Renal cortical epithelial cell (primary cell): ENCODE results near the gene PRKAA1. TPM values are rescaled to one million over a fixed set of nuclear protein-coding genes. Genes with fewer than 3 reads are reported as not detected.

Source experiments
- DNase-seq: peaks from one replicate; pipeline ENCODE4 v3.0.0-alpha.2; 2011; ENCODE audit warnings: low read depth
- total RNA-seq: library from RNA; depleted of rRNA; stranded (reverse); fragments of >200 nt; gene quantifications from 2 replicates; pipeline ENCODE4 v1.2.3, GENCODE V29; 2014

The PRKAA1 gene
- total RNA-seq, result 98.4 and 110 TPM in 2 replicates

DNA sequence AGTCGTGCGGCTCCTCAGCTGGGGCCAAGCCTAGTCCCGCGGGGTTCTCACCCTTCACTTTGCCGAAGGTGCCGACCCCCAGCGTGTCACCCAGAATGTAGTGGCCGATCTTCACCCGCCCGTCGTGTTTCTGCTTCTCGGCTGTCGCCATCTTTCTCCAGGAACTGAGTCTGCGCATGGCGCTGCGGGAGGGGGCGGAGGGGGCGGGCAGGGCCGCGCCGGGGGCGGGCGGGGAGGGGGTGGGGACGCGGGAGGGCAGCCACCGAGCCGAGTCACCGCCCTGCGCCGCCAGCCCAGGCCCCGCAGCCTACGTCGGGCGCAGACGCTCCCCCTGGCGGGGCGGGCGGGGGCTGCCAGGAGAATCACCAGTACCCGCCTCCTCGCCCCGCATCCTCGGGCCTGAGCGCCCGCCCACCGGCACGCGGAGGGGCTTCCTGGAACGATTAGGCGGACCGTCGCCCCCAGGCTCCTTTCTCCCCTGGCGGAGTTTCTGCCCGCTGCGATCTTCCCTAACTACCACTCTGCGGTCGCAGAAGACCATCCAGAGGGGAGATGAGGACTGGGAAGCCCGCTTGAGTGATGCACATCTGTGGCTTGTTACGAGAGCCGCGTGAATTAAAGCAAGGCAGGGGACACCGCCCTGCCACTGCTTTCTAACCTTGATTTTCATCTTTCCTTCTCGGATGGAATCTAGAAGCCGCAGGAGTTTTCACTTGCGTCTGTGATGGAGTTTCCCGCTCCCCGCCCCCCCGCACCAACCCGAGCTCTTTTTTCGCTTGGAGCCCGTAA lies at the start of gene PRKAA1:
Gene PRKAA1 (minus strand): TSS at position 363 of the 789 bp plus-strand sequence. CDS start 185 bp downstream, at position 178.
- DNase-seq, result peak; percentile 50

DNA sequence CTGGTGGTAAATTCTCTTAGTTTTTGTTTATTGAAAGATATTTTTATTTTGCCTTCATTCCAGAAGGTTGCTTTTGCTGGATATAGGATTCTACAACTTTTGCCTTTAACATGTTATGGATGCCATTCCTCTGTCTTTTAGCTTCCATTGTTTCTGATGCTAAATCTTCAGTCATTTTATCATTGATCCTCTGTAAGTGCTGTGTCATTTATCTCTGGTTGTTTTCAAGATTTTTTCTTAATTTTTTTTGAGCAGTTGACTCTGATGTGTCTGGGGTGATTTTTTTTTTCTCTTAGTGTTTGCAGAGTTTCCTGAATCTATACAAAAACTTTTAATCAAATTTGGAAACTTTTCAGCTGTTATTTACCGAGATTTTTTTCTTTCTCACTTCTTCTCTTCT lies 49.4 kb upstream of the PRKAA1 start:
- no peak for DNase-seq

DNA sequence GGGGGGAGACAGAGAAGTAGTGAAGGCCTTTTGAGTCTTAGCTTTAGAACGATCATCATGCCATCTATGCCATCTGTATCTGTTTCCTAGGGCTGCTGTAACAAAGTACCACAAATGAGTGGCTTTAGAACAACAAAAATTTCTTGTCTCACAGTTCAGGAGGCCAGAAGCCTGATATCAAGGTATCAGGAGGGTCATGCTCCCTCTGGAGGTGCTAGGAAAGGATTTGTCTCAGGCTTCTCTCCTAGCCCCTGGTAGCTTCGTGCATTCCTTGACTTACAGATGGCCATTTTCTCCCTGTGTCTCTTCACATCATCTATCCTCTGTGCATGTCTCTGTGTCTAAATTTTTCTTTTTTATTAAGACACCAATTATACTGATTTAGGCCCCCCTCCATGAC lies 48.2 kb upstream of the PRKAA1 start:
- DNase-seq, result no peak

DNA sequence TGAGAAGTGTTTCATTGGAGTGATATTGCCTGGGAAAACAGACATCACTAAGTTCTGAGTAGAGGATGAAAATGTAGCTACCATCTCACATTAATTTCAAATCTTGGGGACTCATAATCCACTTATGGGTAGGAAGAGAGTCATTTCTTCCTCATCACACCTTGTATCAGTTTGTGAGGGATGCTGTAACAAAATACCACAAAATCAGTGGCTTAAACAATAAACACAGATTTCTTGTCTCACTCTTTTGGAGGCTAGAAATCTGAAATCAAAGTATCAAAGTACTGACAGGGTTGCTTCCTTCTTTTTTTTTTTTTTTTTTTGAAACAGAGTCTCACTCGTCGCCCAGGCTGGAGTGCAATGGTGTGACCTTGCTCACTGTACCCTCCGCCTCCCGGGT lies 46.4 kb upstream of the PRKAA1 start:
- no peak for DNase-seq

DNA sequence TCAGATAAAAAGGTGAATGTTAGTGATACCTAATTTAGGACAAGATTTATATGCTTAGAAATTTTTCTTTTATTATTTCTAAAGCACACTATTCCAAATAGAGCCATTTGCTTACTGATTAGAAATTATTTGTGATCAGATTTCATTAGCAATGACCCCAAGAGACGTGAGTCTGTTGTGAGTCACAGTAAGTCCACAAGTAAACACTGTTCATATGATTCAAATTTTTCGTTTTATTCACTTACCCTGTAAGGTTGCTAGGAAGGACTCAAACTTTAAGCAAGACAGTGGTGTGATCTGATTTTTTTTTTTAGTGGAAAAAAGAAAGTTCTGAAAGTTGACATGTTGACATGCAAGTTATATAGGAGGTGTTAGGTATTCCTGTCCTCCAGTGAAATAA lies 44.2 kb upstream of the PRKAA1 start:
- DNase-seq, result peak; percentile 19

DNA sequence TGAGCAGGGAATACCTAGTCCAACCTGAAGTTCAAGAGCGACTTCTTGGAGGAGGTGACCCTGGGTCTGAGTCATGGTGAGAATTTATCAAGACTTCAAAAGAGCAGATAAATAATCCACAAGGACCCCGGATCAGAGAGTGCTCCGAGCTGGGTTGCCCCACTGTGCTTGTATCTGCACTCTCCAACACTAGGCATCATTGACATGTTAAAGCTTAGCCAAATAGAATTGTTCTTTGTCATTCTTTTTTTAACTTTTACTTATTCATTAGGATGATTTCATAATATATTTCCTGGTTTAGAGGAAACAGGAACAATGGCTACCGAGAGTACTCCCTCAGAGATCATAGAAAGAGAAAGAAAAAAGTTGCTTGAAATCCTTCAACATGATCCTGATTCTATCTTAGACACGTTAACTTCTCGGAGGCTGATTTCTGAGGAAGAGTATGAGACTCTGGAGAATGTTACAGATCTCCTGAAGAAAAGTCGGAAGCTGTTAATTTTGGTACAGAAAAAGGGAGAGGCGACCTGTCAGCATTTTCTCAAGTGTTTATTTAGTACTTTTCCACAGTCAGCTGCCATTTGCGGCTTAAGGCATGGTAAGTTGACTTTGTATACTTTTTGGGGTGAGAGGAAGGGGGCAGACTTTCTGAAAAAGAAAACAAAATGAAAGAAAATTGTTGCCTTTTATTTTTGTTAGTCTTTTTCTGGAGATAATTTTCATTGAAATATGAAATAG lies 43.1 kb upstream of the PRKAA1 start, which contains the start of gene CARD6:
Gene CARD6 (plus strand): TSS at position 300 of the 738 bp plus-strand sequence. CDS start 16 bp downstream, at position 316.
- DNase-seq, result peak; percentile 37

DNA sequence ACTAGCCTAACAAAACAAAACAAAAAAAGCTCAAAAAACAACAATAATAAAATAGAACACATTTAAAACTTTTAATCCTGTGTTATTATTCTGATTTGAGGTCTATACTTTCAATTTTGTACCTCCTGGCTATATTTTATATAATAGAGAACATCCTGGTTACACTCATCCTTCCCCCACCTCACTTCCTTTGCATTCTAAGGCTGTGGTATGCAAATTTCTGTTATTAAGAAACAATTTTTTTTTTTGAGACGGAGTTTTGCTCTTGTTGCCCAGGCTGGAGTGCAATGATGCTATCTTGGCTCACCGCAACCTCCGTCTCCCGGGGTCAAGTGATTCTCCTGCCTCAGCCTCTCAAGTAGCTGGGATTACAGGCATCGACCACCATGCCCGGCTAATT lies 39.9 kb upstream of the PRKAA1 start:
- no peak for DNase-seq

DNA sequence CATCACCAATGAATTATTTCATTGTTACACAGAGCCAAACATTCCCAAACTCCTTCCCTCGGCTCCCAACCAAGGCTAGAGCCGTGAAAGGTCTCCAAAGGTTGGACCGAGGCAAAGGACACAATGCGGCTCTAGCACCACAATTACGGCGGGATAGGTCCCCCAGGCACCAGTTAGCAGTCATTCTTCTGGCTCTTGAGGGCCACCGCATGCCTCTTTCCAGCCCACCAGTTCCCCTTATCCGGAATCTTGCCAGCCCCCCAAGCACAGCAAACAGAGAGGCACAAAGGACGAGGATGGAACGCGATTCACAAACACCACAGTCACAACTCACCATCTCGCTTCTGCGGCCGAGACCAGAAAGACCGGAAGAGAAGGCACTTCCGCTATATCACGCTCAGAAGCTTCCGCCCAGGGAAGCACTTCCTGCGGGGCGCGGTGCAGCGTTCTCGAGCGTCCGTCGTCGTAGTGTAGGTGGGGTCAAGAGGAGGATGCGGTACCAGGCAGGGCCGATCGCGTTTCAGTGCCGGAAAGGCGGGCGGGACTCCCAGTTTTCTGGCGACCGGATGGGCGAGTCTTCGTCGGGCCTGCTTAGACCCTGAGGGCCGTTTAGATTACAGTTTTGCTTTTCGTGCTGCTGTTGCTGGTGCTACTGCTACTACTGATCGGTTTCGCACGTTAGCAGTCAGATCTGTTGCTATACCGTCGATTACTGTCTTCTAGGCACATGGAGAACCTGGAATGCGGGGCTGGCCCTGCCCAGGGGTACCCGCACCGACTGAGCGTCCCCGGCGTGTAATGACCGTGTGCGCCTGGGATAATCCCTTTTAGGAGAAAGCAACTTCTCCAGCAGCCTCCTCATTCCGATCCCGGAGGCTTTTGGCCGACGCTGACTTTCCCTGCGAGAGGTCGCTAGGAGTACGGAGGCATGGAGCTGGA lies 36.9 kb upstream of the PRKAA1 start, which contains the start of gene RPL37:
Gene RPL37 (minus strand): TSS at position 374 of the 939 bp plus-strand sequence. CDS start 37 bp downstream, at position 337.
- DNase-seq, result peak; percentile 91

DNA sequence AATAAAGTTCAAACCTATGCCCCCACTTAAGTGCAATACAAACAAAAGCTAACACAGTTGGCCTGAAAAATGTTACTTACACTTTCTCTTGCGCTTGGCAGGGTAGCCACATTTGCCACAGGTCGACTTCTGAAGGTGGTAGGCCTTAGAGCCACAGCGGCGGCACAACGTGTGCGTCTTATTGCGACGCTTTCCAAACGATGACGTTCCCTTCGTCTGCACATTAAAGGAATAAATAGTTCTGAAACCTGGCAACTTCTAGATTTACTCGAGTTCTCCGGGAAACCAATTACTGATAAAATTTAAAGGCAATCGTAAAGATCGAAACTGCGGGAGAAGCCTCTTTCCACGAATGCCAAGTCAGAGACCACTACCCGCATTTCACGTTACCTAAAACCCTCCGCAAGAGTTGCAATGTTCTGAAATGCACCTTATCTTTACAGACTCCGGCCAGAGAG lies 36.2 kb upstream of the PRKAA1 start:
- peak; percentile 21 for DNase-seq

DNA sequence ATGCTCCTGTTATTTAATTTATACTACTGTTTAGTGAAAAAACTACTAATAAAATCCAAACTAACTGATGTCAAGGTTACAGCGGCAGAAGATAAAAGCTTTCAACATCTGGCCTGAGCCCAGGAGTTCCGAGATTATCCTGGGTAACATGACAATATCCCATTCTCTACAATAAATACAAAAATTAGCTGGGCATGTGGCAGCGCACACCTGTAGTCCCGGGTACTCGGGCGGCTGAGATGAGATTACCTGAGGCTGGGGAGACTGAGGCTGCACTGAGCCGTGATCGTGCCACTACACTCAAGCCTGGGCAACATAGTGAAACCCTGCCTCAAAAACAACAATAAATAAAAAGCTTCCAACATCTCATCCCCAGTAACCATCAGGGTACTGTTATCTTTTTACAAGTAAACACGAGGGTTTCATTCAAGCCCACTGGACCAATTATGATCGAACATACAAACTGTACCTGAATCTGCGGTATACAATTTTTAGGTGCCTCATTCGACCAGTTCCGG lies 35.6 kb upstream of the PRKAA1 start:
- DNase-seq, result no peak

DNA sequence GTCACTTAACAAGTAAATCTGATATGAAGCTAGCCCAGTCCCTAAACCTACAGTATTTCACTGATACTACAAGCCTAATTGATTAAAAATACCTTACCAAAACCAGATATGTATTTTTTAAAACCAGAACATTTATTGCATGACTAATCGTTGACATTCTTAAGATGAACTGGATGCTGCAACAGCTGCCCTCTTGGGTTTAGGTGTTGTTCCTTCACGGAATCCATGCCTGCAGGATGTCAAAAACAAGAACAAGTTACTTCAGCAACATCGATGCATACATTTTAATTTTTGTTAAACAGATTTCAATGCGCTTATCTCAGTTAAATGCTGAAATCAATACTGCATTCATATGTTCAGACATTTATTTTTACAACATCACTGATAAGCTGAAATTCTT lies 34.2 kb upstream of the PRKAA1 start:
- no peak for DNase-seq

DNA sequence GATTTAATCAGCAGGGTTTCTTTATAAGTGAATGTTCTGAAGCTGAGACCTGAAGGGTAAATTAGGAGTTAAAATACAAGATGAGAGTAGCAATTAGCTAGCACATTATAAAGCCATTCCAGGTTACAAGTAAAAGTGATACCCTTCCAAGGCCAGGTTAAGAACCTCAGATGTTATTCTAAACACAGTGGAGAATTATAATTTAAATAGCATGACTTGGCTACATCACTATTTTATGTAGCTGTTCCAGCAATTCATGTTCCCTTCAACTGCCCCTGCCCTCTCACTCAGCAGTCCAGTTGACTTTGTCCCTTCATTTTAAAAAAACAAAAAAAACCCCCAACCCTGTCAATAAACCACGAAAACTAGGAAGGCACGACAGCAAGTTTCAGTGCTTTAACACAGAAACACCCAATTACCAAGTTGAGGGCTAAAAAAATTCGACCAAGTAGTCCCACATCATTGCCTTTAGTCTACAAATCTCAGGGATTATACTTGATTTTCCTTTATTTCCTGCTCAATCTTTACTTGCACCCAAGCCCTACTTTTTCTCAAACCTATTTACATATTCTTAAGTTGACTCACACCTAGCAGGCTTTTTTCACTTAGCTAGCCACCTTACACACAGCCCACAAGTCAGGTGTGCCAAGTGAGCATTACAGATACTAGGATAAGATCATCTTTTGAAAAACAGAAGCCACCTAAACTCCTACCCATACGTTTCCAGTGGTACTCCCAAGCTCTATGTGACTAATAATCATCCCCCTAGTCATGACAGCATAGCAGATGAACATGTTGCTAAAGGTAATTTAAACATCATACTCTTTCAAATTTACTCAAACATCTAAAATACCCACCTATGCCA lies 33.4 kb upstream of the PRKAA1 start:
- DNase-seq, result peak; percentile 18

DNA sequence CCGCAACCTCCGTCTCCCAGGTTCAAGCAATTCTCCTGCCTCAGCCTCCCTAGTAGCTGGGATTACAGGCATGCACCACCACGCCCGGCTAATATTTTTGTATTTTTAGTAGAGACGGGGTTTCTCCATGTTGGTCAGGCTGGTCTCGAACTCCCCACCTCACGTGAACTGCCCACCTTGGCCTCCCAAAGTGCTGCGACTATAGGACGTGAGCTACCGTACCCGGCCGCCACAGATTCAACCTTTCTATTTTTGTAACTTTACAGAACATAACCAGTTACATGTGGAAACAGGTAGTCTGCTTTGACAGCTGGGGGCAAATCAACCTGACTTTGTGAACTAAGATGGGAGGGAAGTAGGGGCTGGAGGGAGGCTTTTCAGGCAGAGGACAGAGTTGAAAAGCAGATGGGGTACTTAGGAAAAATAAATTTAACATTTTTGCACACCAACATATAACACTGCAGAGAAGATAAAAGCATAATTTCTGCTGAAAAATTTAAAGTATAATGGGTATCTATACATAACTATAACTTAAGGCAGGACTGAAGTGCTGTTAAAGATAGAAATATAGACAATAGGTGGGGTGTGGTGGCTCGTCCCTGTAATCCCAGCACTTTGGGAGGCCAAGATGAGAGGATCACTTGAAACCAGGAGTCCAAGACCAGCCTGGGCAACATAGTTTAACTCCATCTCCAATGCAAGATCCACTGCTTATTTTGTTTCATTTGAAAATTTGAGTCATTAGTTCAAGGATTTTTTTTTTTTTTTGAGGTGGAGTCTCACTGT lies 31.8 kb upstream of the PRKAA1 start:
- DNase-seq, result no peak

DNA sequence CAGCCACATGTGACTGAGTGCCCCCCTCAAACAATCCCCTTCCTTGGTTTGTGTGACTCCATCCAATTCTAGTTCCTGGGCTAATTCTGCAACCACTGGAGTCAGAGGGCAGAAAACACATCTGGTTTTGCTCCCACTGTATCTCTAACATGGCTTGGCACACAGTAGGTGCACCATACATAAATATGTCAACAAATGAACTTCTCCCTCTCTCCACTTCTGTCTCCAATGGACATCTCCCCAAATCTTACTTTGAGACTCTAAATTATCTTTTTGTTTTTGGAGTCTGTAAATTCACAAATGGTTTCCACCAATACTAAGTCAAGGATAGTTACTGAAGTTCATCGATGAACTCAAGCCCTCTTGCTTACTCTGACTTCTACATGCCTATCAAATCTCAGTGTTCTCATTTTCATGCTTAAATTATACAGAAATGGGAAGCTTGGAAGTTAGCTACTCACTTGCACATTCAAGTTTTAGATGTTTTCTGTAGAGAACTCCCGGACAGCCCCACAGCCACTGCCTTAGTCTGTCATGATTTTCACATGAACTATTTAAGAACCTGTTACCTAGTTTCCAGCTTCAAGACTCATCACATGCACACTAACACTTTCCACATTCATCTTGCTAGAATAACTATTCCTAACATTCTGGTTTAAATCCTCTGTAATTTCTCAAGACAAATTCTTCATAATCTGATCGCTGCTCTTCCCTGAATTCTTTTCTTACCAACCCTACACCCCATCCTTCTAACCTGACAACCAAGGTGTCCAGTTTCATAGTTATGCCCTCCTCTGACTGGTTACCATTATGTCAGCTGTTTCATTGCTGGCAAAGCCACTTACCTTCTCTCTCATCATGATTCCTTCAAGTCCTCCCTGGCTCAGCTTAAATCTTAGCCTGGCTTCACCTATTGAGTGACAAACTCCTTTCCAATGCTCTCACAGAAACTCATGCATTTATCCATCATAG lies 30.8 kb upstream of the PRKAA1 start:
- no peak for DNase-seq

DNA sequence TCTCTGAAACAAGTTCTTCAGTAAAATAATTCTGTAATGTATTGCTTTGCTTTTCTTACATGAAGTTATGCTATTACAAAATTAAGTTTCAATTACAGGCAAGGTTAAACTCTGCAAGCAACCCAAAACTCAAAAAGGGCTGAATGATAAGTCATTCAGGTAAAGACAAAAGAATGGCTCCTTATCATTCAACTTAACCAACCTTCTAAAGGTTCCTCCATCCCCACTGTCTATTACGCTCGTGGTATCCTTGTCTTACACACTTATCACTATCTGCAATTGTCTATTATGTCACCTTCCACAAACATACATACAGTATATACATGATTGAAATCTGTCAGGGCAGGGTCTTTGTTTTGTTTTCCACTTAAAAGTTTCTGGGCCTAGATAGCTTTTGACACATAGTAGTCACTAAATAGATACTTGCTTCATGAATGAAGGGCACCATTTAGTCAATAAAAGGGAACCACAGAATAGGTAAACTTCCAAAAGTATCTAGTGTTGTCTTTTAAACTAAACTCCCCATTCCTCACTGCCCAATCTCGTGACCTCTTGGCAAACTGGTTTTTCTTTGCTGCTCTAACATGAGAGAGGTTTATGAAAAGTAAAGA lies 30.0 kb upstream of the PRKAA1 start:
- no peak for DNase-seq

DNA sequence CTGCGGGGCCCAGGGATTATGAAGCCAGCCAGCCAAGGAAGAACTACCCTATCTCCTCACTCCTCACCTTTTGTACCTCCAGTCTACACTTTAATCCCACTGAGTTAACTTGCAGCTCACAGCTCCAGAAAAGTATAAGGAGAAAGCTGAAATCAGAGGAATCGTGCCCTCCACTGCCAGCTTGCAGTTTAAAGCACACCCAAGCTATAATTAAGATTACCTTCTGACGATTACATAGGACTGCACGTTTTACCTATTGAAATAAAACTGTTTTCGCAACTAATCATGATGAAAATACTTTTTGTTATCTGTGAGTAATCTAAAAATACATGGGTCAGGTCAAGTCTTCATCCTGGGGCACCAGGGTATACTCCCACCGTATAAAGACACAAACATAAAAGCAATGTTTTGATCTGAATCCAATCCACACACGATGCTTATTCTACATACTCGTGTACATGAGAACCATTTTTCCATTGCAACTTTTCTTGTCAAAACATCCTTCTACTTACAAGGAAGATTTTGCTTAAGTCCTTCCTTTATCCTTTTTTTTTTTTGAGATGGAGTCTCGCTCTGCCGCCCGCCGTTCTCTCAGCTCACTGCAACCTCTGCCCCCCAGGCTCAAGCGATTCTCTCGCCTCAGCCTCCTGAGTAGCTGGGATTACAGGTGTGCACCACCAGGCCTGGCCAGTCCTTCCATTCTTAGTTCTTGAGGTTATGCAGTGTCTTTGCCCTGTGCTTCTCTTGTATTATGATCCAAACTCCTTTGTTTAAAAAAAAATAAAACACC lies 29.2 kb upstream of the PRKAA1 start:
- DNase-seq, result no peak
